SH-SY5Y (cell line): ENCODE data around the gene RPL4.

Experiments used
- GATA2 ChIP-seq: IDR thresholded peaks from 2 replicates; pipeline ENCODE4 v1.6.1; 2011; ENCODE audit warnings: mild to moderate bottlenecking, low read depth, low read length
- GATA3 ChIP-seq: IDR thresholded peaks from 2 replicates; pipeline ENCODE4 v1.6.1; 2011; ENCODE audit warnings: low read depth, mild to moderate bottlenecking, low read length, moderate library complexity

DNA sequence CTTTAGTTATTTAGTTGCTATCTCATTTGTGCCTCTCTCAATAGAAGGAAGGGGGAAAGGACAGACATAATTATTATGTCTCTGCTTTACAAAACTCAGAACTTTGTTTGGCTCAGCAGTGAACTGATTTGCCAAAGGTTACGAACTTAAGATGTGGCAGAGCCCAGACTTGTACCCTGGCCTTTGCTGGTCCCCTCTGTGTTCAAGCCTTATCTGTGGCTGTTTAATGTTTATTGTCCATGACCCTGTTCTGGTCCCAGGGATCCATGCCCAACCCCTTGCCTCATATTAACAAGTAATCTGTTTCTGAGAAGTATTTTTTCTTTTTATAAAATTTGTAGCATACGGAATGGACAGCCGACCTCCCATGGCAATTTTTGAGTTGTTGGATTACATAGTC, 17.8 kb downstream of the RPL4 start:
- TF ChIP-seq GATA2 (no peak), GATA3 (no peak)
